Activated B cell treated with CpG ODN at 0.5 μM for 24 hours (primary cell): ENCODE data around the gene PDS5B. TPM values are rescaled to one million over a fixed set of nuclear protein-coding genes. Genes with fewer than 3 reads are reported as not detected.
"Not testable (repeated sequence)": the region's sequence is repeated elsewhere in the genome, so short reads cannot be mapped to it uniquely, and the experiment has no call there.

Experiments used
- ATAC-seq: fragments of 200-7000 bp; cut with Tn5 transposase; one replicate; pipeline ENCODE4 v1.10.0; 2021; ENCODE audit warnings: low read depth, mild to moderate bottlenecking, moderate library complexity
- CTCF ChIA-PET: fragments of 350-600 bp; sonication (Branson Sonifier 250); formaldehyde crosslinking; loops from one replicate; lab custom pipeline; 2021; ENCODE audit warnings: antibody characterized with exemption; lab: Charles Lee
- POLR2A ChIA-PET: fragments of 350-600 bp; sonication (Branson Sonifier 250); formaldehyde crosslinking; loops from one replicate; lab custom pipeline; 2021; ENCODE audit warnings: antibody characterized with exemption; lab: Charles Lee
- DNase-seq: peaks from one replicate; pipeline ENCODE4 v3.0.0; 2022
- H3K27ac Mint-ChIP-seq: one replicate; pipeline ENCODE4 v1.8.0; 2020; ENCODE audit warnings: mixed read lengths
- H3K27me3 Mint-ChIP-seq: one replicate; pipeline ENCODE4 v1.8.0; 2021; ENCODE audit warnings: mixed read lengths
- H3K36me3 Mint-ChIP-seq: one replicate; pipeline ENCODE4 v1.8.0; 2021; ENCODE audit warnings: low read depth, mixed read lengths
- H3K4me1 Mint-ChIP-seq: one replicate; pipeline ENCODE4 v1.8.0; 2021; ENCODE audit warnings: mixed read lengths
- H3K4me3 Mint-ChIP-seq: one replicate; pipeline ENCODE4 v1.8.0; 2020; ENCODE audit warnings: mild to moderate bottlenecking, mixed read lengths
- H3K9me3 Mint-ChIP-seq: one replicate; pipeline ENCODE4 v1.8.0; 2020; ENCODE audit warnings: mixed read lengths
- intact Hi-C: fragments of 100-400 bp; cut with micrococcal nuclease; formaldehyde crosslinking; loops from one replicate; pipeline ENCODE4 v1.15.1; 2024
- total RNA-seq: library from RNA; stranded (reverse); gene quantifications from 2 replicates; pipeline ENCODE4 v1.2.3, GENCODE V29; 2022
- TF ChIP-seq, protein P1 (sequence below): fragments of 200-600 bp; IDR thresholded peaks from one replicate; pipeline ENCODE4 v1.8.0; 2022; ENCODE audit warnings: antibody characterized with exemption, mild to moderate bottlenecking

PDS5B gene
- total RNA-seq, 1 donor from 2014 or later = 47.2 TPM

DNA sequence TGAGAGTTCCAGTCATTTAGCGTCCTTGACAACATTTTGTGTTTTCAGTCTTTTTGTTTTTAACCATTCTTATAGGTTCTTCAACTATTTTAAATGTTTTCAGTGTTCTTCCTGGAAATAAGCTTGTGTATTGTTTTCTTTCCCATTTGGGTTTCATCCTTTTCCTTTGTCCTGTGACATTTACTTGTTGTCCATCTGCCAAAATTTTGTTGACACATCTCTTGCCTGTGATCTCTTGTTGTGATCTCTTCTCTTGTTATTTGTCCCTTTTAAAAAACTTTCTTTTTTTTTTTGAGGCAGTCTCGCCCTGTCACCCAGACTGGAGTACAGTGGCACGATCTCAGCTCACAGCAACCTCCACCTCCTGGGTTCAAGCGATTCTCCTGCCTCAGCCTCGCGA, 96.5 kb downstream of the PDS5B start:
- Mint-ChIP-seq H3K27me3 (no peaks in the 10 kb centered on the region), H3K9me3 (no peaks in the 10 kb centered on the region), H3K4me3 (no peak overlapping the region), H3K36me3 (peaks cover 68% of the 10 kb centered on the region), H3K27ac (no peak overlapping the region), H3K4me1 (peaks cover 2% of the 10 kb centered on the region)
- CTCF ChIA-PET = no interaction called here
- intact Hi-C loops = no loop called here
- POLR2A ChIA-PET = no interaction called here
- DNase-seq (no peak), ATAC-seq (no peak)
- TF ChIP-seq, protein P1, sequence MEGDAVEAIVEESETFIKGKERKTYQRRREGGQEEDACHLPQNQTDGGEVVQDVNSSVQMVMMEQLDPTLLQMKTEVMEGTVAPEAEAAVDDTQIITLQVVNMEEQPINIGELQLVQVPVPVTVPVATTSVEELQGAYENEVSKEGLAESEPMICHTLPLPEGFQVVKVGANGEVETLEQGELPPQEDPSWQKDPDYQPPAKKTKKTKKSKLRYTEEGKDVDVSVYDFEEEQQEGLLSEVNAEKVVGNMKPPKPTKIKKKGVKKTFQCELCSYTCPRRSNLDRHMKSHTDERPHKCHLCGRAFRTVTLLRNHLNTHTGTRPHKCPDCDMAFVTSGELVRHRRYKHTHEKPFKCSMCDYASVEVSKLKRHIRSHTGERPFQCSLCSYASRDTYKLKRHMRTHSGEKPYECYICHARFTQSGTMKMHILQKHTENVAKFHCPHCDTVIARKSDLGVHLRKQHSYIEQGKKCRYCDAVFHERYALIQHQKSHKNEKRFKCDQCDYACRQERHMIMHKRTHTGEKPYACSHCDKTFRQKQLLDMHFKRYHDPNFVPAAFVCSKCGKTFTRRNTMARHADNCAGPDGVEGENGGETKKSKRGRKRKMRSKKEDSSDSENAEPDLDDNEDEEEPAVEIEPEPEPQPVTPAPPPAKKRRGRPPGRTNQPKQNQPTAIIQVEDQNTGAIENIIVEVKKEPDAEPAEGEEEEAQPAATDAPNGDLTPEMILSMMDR = no peak

GRCh38 chr13:32687275-32687674, 101.0 kb downstream of the PDS5B start:
- intact Hi-C loops = no loop called here
- TF ChIP-seq, protein P1 = no peak
- ChIA-PET CTCF (no interaction called here), POLR2A (no interaction called here)
- Mint-ChIP-seq H3K27me3 (no peaks in the 10 kb centered on the region), H3K36me3 (peaks cover 58% of the 10 kb centered on the region), H3K4me1 (peaks cover 6% of the 10 kb centered on the region), H3K4me3 (no peak overlapping the region), H3K27ac (no peak overlapping the region), H3K9me3 (no peaks in the 10 kb centered on the region)
- no peak for ATAC-seq
- no peak for DNase-seq

- H3K4me3 Mint-ChIP-seq = no peak overlapping the region
- H3K9me3 Mint-ChIP-seq = no peaks in the 10 kb centered on the region
- no peaks in the 10 kb centered on the region for H3K27me3 Mint-ChIP-seq
- ChIA-PET CTCF (no interaction called here), POLR2A (interaction anchor here (0.5 to 0.6 kb wide), 2 partner anchors 45 to 70 kb away, joined by 4 read pairs; no protein-coding TSS in a partner anchor)
- intact Hi-C loops = no loop called here
- TF ChIP-seq, protein P1 = no peak
- no peak for DNase-seq
- H3K4me1 Mint-ChIP-seq = peaks cover 6% of the 10 kb centered on the region
- H3K27ac Mint-ChIP-seq = no peak overlapping the region
- no peak for ATAC-seq
- H3K36me3 Mint-ChIP-seq = peaks cover 40% of the 10 kb centered on the region
Measured at GRCh38 chr13:32695602-32696250, 109.5 kb downstream of the PDS5B start.

DNA sequence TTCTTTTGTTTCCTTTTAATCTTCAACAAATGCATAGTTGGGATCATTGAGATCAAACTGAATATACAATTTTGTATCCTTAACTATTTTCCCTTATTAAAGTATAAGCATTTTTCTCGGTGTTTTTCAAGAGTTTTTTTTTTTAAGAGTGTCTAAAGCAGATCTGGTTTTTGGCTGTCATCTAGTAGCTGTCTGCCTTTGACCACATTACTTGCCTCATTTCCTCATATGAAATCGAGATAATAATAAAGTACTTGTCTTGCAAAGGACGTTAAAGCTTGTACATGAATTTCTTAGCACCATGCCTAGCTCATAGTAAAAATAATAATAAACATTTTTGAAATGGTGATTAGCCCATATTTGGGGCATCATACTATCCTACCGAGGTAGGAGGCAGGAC, 121.2 kb downstream of the PDS5B start:
- ChIA-PET CTCF (interaction anchor here (1.2 kb wide), 1 partner anchor 39 kb away, joined by 4 read pairs; no protein-coding TSS in a partner anchor), POLR2A (no interaction called here)
- no peak overlapping the region for H3K27ac Mint-ChIP-seq
- ATAC-seq (no peak), DNase-seq (no peak)
- no peaks in the 10 kb centered on the region for H3K4me1 Mint-ChIP-seq
- H3K36me3 Mint-ChIP-seq = peaks cover 62% of the 10 kb centered on the region
- intact Hi-C loops = no loop called here
- peaks cover 1% of the 10 kb centered on the region for H3K9me3 Mint-ChIP-seq
- H3K4me3 Mint-ChIP-seq = no peak overlapping the region
- H3K27me3 Mint-ChIP-seq = no peaks in the 10 kb centered on the region
- TF ChIP-seq, protein P1 = no peak

- DNase-seq (no peak), ATAC-seq (no peak)
- CTCF ChIA-PET = no interaction called here
- H3K27me3 Mint-ChIP-seq = no peaks in the 10 kb centered on the region
- H3K4me3 Mint-ChIP-seq = no peak overlapping the region
- peaks cover 14% of the 10 kb centered on the region for H3K9me3 Mint-ChIP-seq
- intact Hi-C loops = no loop called here
- H3K36me3 Mint-ChIP-seq = peaks cover 62% of the 10 kb centered on the region
- POLR2A ChIA-PET = no interaction called here
- TF ChIP-seq, protein P1 = no peak
- H3K27ac Mint-ChIP-seq = no peak overlapping the region
- no peaks in the 10 kb centered on the region for H3K4me1 Mint-ChIP-seq
Measured at GRCh38 chr13:32713397-32713796, 127.1 kb downstream of the PDS5B start.

- peaks cover 14% of the 10 kb centered on the region for H3K9me3 Mint-ChIP-seq
- DNase-seq, H3K27me3 Mint-ChIP-seq, H3K27ac Mint-ChIP-seq, CTCF ChIA-PET, intact Hi-C loops, ATAC-seq, H3K4me3 Mint-ChIP-seq, POLR2A ChIA-PET, H3K4me1 Mint-ChIP-seq: not testable (repeated sequence)
- H3K36me3 Mint-ChIP-seq = peaks cover 53% of the 10 kb centered on the region
Measured at GRCh38 chr13:32716201-32716600, 129.9 kb downstream of the PDS5B start.
